GM21367 (cell line): Measurements from ENCODE around the gene RHOXF2.
"Not testable (repeated sequence)": the region's sequence is repeated elsewhere in the genome, so short reads cannot be mapped to it uniquely, and the experiment has no call there.

Experiments
- ATAC-seq: cut with Tn5 transposase; IDR thresholded peaks from one replicate; pipeline ENCODE4 v1.9.1; 2021; ENCODE audit not compliant: unreplicated experiment

The RHOXF2 gene

DNA sequence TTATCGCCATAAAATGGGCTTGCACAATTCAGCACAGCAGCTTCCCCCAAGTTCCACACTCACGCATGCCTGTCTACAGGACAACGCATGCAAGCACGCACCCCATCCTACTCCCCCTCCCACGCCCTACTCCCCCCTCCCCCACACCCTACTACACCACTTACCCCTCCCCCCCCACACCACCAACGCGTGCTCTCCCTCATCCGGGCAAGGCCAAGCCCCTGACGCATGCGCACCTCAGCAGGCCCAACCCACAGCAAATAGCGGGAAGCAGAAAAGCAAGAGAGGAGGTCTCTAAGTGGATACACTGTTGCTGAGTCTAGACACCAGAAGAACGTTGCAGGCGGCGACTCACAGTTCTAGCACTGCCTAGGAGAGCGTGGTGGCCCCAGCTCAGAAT lies at the start of gene RHOXF2:
TSS of gene RHOXF2 (plus strand) at position 301 of the 400 bp plus-strand sequence. CDS start 138 bp downstream, outside the sequence.
- not testable (repeated sequence) for ATAC-seq

GRCh38 chrX:120109378-120109777 lies 49.0 kb upstream of the RHOXF2 start:
- no peak for ATAC-seq

- ATAC-seq, result no peak
Observed at GRCh38 chrX:120111611-120112010, 46.8 kb upstream of the RHOXF2 start.

DNA sequence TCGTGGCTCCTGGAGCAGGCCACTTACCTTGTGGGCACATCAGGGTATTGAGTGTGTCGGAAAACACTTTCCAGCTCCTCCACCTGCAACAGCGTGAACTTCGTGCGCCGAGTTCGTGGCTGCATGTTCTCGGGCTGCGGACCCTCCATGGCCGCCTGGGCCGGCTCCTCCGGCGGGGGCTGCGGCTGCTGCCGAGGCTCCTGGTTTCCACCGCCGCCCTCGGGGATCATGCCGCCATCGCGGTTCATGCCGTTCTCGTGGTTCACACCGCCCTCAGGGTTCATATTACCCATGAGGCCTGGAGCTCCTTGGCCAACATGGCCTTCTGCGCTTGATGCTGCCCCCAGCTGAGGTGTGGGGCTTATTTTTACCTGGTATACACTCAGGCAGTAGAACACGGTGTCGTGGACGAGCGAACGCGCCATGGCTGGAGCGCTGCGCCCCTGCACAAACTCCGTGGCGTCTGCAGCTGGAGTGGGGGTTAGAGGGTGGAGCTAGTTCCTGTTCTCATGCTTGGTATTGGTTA lies 42.9 kb upstream of the RHOXF2 start, which contains the start of gene RHOXF1:
TSS of gene RHOXF1 (minus strand) at position 476 of the 526 bp plus-strand sequence. CDS start at position 425, 51 bp downstream.
- no peak for ATAC-seq

DNA sequence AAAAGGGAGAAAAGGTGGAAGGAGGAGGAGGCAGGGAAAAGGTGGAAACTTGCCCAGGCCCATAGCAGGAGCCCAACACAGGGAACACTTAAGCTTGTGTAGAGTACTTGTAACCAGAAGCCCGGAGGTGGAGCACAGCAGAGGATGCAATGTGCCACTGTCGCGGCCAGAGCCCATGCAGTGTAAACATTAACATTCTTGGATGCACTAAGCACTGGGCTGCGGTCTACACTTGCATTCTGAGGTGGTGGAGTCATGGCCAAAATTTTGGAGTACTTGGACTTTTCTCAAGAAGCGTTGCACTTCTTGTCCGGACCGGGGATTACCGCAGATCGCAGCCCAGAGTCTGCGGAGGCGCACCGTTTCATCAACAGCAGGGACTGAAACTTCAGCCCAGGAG lies 38.2 kb upstream of the RHOXF2 start:
- ATAC-seq, result no peak

- no peak for ATAC-seq
Observed at GRCh38 chrX:120125444-120125843, 33.0 kb upstream of the RHOXF2 start.

DNA sequence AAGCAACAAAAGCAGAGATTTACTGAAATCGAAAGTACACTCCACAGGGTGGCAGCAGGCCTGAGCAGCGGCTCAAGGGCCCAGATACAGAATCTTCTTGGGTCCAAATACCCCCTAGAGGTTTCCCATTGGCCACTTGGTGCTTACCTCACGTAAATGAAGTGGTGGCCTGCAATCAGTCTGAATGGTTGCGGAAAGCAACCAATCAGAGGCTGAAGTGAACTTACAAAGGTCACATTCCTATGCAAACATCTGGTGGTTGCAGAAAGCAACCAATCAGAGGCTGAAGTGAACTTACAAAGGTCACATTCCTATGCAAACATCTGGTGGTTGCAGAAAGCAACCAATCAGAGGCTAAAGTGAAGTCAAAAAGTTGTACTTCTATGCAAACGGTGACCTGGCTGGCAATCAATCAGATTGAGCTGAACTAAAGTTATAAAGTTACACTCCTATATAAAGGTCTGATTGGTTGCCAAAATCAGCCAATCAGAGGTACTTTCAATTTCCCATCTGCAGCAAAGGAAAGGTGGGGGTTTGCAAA lies 30.0 kb upstream of the RHOXF2 start:
- not testable (repeated sequence) for ATAC-seq

GRCh38 chrX:120136128-120136527 lies 22.3 kb upstream of the RHOXF2 start:
- no peak for ATAC-seq

GRCh38 chrX:120136840-120137239 lies 21.6 kb upstream of the RHOXF2 start:
- ATAC-seq, result no peak

DNA sequence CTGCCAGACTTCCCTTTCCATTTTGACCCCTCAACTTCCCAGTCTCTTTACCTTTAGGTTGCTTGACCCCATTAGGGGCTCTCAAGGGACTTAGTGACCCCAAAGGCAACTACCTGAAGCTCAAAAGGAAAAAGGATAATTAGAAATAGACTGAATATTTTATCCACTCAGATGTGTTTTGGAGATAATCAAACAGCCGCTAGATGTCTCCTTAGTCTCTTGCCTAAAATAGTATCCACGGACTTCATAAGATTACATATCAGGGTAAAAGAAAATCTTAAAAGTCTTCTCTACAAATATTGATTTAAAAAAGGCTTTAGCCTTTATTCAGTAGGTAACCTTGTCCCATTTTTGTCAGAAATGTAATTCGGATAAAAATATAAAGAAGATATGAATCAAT lies 21.0 kb upstream of the RHOXF2 start:
- no peak for ATAC-seq

DNA sequence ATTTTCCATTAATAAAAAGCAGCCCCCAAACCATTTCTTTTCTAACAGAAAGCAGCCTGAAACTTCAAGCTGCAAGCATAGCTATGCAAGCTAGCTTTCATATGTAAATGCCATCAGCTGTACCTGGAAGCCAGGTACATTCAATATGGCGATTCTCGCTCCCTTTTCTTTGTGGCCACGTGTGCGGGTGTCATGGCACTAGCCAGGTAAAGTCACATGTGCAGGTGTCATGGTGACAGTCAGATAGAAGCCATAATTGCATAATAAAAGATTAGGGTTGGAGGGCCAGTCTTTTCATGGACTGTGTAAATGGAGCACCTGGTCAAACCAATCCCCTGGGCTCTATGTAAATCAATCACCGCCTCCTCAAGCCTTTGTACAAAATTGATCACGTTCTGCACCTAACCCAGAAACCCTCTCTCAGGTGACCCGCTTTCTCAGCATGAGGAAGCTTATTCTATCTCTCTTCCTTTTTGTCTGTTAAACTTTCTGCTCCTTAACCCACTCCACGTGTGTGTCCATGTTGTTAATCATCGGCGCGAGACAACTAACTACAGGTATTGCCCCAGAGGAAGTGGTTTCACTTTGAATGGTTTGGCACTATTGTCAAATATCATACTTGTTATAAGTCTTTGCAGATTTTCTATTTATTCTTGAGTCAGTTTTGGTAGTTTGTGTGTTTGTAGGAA lies 18.0 kb upstream of the RHOXF2 start:
- no peak for ATAC-seq

GRCh38 chrX:120144178-120144844 lies 14.1 kb upstream of the RHOXF2 start:
- no peak for ATAC-seq

GRCh38 chrX:120145295-120145925 lies 13.0 kb upstream of the RHOXF2 start:
- ATAC-seq, result no peak

DNA sequence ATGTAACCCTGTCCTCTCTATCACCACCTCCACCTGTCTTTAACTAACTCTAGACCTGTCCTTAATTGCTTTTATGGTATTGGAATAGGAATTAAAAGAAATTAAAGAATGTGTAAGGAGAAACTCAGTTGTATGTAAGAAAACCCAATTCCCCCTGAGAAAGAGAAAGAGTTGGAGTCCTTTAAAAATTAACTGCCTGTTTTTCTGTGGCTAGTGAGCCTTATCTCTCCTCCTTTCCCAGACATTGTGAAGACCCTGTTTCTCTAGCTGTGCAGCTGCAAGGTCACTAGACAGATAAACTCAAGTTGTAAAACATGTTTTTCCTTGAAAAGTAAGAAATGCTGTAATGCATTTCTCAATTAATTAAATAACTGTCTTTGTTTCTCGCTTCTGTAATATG lies 12.1 kb upstream of the RHOXF2 start:
- not testable (repeated sequence) for ATAC-seq

- ATAC-seq, result no peak
Observed at GRCh38 chrX:120147537-120147936, 10.9 kb upstream of the RHOXF2 start.

- not testable (repeated sequence) for ATAC-seq
Observed at GRCh38 chrX:120150109-120150744, 8.2 kb upstream of the RHOXF2 start.

DNA sequence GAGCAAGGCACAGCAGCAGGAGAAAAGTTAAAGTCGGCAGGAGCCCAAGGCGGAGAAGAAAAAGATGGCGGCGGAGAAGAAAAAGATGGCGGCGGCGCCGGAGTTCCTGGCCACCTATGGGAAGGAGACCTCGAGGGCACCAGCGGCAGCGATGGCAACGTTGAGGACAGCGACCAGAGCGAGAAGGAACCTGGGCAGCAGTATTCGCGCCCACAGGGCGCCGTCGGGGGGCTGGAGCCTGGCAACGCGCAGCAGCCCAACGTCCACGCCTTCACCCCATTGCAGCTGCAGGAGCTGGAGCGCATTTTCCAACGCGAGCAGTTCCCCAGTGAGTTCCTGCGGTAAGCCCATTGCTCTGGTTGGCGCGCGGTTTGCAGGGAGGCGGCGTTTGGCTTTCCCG lies 673 bp downstream of the RHOXF2 start:
- not testable (repeated sequence) for ATAC-seq

- not testable (repeated sequence) for ATAC-seq
Observed at GRCh38 chrX:120193254-120193653, 34.8 kb downstream of the RHOXF2 start.

- ATAC-seq, result peak; percentile 78
Observed at GRCh38 chrX:120193720-120194119, 35.3 kb downstream of the RHOXF2 start.

- ATAC-seq, result not testable (repeated sequence)
Observed at GRCh38 chrX:120195786-120196185, 37.4 kb downstream of the RHOXF2 start.
